Activated T-helper 9 cell treated with anti-CD3 and anti-CD28 coated beads, Interleukin-2, amount 50 U/mL, for 16 hours (primary cell): ENCODE results near the gene LRRC7.
"Not testable (repeated sequence)": the region's sequence is repeated elsewhere in the genome, so short reads cannot be mapped to it uniquely, and the experiment has no call there.

Experiments used
- DNase-seq: peaks from one replicate; pipeline ENCODE4 v3.0.0-alpha.2; 2020; ENCODE audit warnings: low read depth

The LRRC7 gene

DNA sequence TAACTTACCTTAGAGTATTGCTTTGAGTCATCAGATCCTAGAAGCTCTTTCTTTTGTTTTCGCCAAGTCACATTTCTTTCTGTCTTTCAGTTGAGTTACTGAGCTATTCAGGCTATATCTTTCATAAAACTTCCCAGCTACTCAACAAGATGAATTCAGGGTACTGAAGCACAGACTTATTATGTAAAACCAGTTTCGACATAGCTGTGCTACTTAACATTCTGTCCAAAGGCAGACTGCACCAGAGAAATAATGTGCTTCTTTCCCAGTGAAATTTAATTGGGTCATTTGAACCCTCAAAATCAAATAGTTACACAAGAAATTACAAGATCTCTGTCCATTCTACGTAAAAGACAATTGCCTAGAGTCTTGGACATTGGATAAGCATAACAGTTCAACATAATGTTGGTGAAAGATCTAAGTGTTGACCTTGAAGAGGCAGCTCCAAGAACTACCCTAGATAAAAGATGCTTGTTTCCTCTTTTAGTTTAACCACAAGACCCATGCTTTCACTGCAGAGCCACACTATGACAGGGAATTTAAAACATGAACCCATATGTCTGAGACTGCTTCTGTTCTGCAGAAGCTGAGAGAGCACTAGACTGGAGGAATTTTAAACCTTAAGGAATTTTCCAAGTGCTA is 474.5 kb downstream of the LRRC7 start:
- DNase-seq: no peak

DNA sequence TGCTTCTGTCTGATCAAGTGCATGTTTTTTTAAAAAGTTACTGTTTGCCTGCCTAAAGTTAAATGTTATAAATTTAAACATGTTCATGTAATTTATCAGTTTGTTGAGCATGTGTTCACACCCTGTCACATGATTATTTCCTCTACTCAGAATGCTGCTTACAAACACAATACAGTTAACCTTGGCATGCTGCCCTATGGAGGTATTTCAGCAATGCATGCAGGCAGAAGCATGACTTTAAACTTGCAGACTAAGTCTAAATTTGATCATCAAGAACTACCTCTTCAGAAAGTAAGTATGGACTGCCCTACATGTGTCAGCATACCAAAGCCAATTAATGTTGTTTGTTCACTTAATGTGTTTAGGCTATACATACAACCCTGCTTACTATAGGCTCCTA is 476.1 kb downstream of the LRRC7 start:
- DNase-seq: no peak

DNA sequence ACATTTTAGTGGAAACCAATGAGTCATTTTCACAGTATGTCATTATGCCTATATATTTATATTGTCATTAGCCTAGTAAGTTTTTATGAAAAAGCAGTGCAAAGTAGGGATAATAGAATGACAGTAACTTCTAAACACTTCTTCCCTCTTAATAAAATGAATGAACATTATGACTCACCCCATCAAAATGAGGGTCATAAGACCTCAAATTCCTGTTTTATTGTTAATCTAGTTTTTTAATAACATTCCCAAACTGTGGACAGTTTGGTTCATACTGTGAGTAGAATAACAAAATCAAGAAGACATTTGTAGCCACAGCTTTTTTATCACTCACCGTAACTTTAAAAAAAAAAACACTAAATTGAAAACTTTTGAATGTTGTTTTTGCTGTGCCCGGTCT is 477.1 kb downstream of the LRRC7 start:
- no peak for DNase-seq

- DNase-seq: not testable (repeated sequence)
Observed at GRCh38 chr1:70045581-70045980, 477.9 kb downstream of the LRRC7 start.

DNA sequence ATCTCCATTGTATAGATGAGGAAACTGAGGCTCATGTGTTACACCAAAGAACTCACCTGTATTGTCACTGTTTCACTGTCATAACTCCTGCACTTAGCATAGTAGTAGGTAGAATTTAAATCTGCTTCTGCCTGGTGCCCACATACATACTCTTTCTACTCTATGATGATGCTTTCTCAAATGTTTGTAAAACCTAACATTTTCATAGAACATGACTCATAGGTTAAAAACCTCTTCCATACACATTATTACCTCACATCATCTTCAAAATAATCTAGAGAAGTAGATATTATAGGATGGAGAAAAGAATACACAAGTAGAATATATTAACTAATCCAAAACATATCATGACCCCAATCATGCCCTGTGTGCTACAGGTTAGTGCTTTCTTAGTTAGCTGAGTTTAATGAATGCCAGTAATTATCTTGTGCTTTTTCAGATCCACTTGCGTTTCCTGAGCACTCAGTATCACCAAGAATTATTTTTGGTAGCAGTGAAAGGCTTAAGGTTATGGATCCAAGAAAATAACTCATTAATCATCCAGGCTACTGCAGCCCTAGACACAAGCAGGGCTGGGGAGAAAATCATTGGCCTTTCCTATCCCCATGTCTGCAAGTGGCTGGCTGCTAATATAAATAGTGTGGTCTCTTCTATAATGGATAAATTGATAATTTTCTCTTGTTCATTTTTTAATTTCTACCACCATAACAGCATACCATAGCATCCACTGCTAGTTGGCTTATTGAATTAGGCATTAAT is 480.8 kb downstream of the LRRC7 start:
- no peak for DNase-seq

DNA sequence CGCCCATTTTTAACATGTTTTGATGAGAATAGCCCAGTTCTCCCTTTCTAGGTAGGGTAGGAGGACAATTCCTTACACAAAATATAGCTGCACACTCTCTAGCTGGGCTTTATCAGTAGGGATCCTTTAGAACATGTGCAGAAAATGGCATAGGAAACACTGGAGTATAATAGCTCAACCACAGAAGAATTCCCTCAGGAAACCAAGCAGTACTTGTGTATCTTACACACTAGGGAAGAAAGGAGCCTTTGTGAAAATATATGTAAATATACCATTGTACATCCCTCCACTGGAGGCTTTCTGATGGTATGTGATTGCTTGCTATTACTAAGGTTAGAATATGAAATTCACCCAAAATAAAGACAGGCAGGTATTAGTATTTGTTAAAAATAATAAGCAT is 484.2 kb downstream of the LRRC7 start:
- DNase-seq: no peak

DNA sequence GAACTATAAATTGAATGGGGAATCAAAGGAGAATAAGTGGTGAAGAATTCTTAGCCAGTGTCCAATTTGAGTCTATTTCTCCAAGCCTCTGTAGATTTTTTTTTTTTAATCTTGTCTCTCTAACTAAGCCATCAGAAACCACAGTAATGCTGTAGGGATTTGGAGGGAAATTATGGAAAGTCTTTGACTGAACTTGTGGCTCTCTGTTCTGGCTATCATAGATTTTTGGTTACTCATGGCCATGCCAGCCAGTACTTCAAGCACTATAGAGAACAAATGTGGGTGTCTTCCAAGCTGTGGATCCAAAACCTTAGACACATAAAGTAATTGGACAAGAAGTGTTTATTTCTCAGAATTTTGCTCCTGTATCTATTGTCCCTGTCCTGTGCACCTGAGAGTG is 489.8 kb downstream of the LRRC7 start:
- DNase-seq: no peak

DNA sequence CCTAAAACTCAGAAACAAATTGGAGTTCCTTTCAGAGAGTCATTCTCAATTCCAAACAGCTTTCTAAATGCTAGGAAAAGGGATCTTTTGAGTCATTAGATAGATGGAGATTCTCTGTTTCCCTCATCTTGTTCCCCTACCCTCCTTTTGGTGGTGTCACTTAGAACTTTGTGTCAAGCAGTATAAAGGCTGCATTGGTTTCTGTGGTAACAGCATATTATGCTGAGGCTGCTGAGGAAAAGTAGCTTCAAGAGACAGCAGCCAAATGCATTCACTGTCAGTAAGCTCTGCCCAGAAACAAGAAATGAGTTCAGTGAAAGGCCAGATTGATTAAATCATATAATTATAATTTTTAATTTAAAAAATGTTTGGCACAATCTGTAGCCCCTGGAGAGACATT is 493.5 kb downstream of the LRRC7 start:
- DNase-seq: no peak

DNA sequence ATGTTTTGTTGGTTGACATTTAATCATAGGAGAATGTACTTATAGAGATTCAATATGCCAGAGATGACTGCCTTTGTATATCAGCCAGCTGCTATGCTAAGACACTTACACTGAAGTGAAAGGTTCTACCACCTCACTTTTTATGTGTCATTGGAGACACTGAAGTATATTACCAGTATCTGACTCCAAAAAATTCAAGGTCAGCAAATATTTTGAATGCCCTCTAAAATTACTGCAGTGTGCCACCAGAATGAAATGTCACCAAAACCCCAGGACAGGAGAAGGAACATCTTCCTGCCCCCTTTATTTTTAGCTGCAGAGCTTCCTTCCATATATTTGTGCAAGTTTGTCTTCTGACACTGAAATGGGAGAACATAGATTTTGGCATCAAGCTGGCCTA is 496.1 kb downstream of the LRRC7 start:
- DNase-seq: no peak

- DNase-seq: no peak
Observed at GRCh38 chr1:70066711-70067110, 499.0 kb downstream of the LRRC7 start.

- no peak for DNase-seq
Observed at GRCh38 chr1:70071601-70072000, 503.9 kb downstream of the LRRC7 start.

DNA sequence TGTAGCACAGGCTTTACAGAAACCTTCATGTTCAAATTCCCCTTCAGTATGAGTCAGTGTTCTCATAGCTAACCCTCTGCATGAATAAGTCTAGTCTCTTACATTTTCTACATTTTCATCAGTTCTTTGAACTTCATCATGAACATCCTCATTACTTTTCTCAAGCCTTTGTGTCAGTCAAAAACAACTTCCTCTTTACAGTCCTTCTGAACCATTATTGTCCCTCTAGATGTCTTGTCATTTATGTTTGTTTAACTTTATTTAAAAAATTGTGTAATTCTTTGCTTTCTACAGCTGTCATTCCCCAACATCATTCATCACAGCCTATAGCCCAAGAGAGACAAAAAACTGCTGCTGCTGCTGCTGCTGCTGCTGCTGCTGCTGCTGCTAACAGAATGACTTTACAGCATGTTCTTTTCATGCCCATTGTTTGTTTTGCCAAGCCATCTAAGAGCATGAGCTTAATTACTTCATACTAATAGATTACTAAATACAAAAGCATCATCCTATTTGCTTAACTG is 504.6 kb downstream of the LRRC7 start:
- no peak for DNase-seq

GRCh38 chr1:70075761-70076160 is 508.0 kb downstream of the LRRC7 start:
- DNase-seq: no peak

GRCh38 chr1:70077066-70077465 is 509.3 kb downstream of the LRRC7 start:
- no peak for DNase-seq

DNA sequence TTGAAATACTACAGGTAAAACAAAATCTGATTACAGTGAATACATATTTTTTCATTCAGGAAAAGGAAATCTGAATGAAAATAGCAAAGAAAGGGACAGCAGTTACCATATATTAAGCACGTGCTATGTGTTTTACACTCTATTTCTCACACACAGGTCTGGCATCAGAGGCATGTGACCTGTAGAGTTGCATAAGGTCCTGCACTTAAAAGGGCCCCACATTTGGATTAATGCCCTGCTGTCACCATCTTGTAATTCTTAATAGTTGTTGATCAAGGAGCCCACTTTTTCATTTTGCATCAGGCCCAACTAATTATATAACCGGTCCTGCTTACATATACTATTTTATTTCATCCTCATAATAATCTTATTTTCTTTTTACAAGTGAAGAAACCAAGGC is 511.8 kb downstream of the LRRC7 start:
- no peak for DNase-seq

DNA sequence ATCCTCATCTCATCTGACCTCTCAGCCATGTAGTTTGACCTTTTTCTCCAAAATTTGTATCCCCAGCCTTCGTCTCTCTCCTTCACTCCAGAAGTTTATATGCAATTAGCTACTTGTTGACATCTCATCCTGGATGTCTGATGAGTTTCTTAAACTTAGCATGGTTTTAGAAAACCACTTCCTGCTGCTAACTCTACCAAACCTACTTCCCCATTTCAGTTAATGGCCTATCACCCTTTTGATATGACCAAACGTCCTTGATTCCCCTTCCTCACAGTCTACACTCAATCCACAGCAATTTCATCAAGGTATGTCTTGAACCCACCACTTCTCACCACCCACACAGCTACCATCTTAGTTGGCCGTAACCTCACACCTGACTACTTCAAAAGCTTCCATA is 515.8 kb downstream of the LRRC7 start:
- no peak for DNase-seq

DNA sequence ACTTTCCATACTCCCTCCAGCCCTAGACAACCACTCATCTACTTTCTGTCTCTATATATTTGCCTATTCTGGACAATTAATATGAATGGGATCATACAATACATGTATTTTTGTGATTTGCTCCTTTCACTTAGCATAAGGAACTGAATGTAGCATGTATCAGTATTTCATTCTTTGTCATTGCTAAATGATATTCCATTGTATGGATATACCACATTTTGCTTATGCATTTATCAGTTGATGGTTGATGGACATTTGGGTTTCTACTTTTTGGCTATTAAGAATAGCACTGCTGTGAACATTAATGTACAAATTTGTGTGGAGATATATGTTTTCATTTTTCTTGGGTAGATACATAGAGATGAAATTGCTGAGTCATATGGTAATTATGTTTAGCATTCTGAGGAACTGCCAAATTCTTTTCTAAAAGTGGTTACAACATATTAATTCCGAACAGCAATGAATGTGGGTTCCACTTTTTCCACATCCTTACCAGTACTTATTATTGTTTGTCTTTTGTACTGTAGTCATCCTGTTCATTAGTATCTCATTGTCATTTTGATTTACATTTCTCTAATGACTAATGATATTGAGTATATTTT is 516.7 kb downstream of the LRRC7 start:
- DNase-seq: no peak

DNA sequence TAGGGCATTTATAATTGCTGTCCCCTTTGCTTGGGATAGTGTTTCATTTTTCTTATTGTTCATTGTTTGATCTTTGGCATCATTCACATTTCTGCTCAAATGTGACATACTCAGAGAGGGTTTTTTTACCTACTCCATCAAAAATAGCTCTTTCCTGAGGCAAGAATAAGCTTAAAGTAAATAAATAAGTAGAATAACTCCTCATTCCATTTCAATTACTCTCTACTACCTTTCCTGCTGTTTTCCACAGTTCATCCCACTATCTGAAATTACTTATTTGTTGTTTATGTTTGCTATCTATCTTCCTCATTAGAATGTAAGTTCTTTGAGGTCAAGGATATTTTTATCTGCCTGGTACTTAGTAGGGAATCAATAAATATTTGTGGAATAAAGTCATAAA is 517.8 kb downstream of the LRRC7 start:
- DNase-seq: no peak

GRCh38 chr1:70086897-70087296 is 519.2 kb downstream of the LRRC7 start:
- no peak for DNase-seq

DNA sequence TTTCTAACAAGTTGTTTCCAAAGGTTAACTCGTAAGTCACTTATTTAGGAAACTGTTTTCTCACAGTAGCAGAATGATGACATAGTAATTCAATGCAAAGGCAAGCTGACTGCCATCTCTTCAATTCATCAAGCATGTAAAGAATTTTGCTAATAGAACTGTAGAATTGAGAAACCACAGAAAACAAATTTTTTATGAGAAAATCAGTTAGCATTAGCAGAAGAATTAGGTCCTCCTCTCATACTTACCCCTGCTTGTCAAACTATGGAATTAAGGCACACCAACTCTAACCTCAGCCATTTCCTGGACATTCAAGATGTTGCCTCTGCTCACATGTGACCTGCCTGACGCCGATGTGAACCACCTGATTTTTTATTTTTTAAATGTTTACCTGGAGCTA is 522.4 kb downstream of the LRRC7 start:
- DNase-seq: no peak

- DNase-seq: no peak
Observed at GRCh38 chr1:70090875-70091274, 523.2 kb downstream of the LRRC7 start.

- no peak for DNase-seq
Observed at GRCh38 chr1:70091811-70092210, 524.1 kb downstream of the LRRC7 start.

DNA sequence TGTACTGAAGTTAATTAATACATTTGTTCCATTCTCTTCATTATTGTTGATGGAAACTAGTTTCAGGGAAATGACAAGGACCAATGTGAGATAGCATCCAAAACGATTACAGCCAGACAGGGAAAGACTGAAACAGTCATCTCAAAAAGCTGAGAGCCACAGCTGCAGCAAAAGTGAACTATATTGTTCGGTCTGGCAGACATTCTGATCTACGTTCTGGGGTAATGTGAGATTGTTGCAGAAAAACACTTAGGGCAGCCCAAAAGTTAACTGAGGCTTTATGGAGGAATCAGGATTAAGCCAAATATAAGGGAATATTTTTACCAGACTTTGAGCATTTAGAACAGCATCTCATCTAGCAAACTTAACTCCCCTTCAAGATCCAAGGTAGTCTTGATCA is 524.8 kb downstream of the LRRC7 start:
- DNase-seq: no peak
